Lower leg skin (tissue), 4 donors: Measurements from ENCODE around the gene BLOC1S4. TPM values are rescaled to one million over a fixed set of nuclear protein-coding genes. Genes with fewer than 3 reads are reported as not detected.

Source experiments
- DNase-seq, 2 donors: peaks; one replicate each; pipeline ENCODE4 v3.0.0-alpha.2; 2019; ENCODE audit warnings: low spot score in 2 of 2
- H3K4me3 ChIP-seq: fragments of 200-600 bp; sonication (generic); 2 replicates; pipeline ENCODE4 v1.5.1; 2017; ENCODE audit warnings: mild to moderate bottlenecking, low read depth; ENCODE audit not compliant: poor library complexity, severe bottlenecking
- CTCF ChIP-seq, 3 donors: fragments of 450-650 bp; IDR thresholded peaks; one replicate each; pipeline ENCODE4 v1.5.1; 2016; ENCODE audit warnings: antibody characterized with exemption in 3 of 3, mild to moderate bottlenecking in 3 of 3, moderate library complexity in 2 of 3
- POLR2A ChIP-seq, 2 donors: fragments of 450-650 bp; IDR thresholded peaks; one replicate each; pipeline ENCODE4 v1.6.1; 2016 to 2017; ENCODE audit warnings: antibody characterized with exemption in 2 of 2, mild to moderate bottlenecking in 1 of 2, moderate library complexity in 1 of 2
- WGBS, 2 donors: methylation state at CpG; one replicate each; pipeline ENCODE4 v1.1.5; 2018; 5-methylcytosine and 5-hydroxymethylcytosine counted together
- intact Hi-C: fragments of 100-400 bp; cut with DNase I; formaldehyde crosslinking; loops from one replicate; pipeline ENCODE4 v1.15.0; 2023; ENCODE audit warnings: low total_unique reads
- total RNA-seq, 4 donors: library from RNA; depleted of rRNA; stranded (reverse); fragments of >200 nt; gene quantifications; one replicate each; pipeline ENCODE4 v1.1.0, GENCODE V29; 2016

The BLOC1S4 gene
- total RNA-seq, 4 donors from 2014 or later = 17.9 to 24.3 (median 22.8) TPM

GRCh38 chr4:6728320-6729029 lies 12.5 kb downstream of the BLOC1S4 start:
- WGBS, 2 donors = 86 to 92% methylated on average over 15 of the region's 15 CpGs
- no peak overlapping the region for H3K4me3 ChIP-seq
- no peak for DNase-seq
- TF ChIP-seq POLR2A (IDR thresholded peaks at IDR 0.05) (no peak), CTCF (IDR thresholded peaks at IDR 0.05) (no peak)
- intact Hi-C loops = loop anchor here (5.0 to 10.0 kb wide), 2 partner anchors 346 to 364 kb away; no protein-coding TSS in a partner anchor

- TF ChIP-seq POLR2A (IDR thresholded peaks at IDR 0.05) (no peak), CTCF (IDR thresholded peaks at IDR 0.05) (no peak)
- DNase-seq = peak in 1 of 2 donors; percentile 85
- intact Hi-C loops = no loop called here
- 65 to 67% methylated on average over 20 of the region's 20 CpGs for WGBS, 2 donors
- no peak overlapping the region for H3K4me3 ChIP-seq
Observed at GRCh38 chr4:6730603-6731317, 14.8 kb downstream of the BLOC1S4 start.

GRCh38 chr4:6731318-6731675 lies 15.3 kb downstream of the BLOC1S4 start:
- TF ChIP-seq CTCF (IDR thresholded peaks at IDR 0.05) (no peak), POLR2A (IDR thresholded peaks at IDR 0.05) (no peak)
- DNase-seq = peak in 1 of 2 donors; percentile 75
- no peak overlapping the region for H3K4me3 ChIP-seq
- intact Hi-C loops = no loop called here
- WGBS, 2 donors = 96 to 97% methylated on average over 8 of the region's 8 CpGs

- TF ChIP-seq CTCF (IDR thresholded peaks at IDR 0.05) (no peak), POLR2A (IDR thresholded peaks at IDR 0.05) (no peak)
- DNase-seq = peak in 1 of 2 donors; percentile 65
- intact Hi-C loops = no loop called here
- no peak overlapping the region for H3K4me3 ChIP-seq
- 81 to 91% methylated on average over 6 of the region's 6 CpGs for WGBS, 2 donors
Observed at GRCh38 chr4:6731780-6732179, 15.8 kb downstream of the BLOC1S4 start.

GRCh38 chr4:6732441-6733357 lies 16.7 kb downstream of the BLOC1S4 start:
- no peak overlapping the region for H3K4me3 ChIP-seq
- intact Hi-C loops = no loop called here
- TF ChIP-seq POLR2A (IDR thresholded peaks at IDR 0.05) (no peak), CTCF (IDR thresholded peaks at IDR 0.05) (no peak)
- DNase-seq = peak in 1 of 2 donors; percentile 90
- 66 to 68% methylated on average over 5 to 18 of the region's 21 CpGs for whole genome bisulfite sequencing, 2 donors
